HG03139 (cell line): Measurements from ENCODE around the gene CXCR6.

ENCODE experiments used
- ATAC-seq: cut with Tn5 transposase; IDR thresholded peaks from one replicate; pipeline ENCODE4 v1.9.1; 2021; ENCODE audit not compliant: unreplicated experiment

The CXCR6 gene

DNA sequence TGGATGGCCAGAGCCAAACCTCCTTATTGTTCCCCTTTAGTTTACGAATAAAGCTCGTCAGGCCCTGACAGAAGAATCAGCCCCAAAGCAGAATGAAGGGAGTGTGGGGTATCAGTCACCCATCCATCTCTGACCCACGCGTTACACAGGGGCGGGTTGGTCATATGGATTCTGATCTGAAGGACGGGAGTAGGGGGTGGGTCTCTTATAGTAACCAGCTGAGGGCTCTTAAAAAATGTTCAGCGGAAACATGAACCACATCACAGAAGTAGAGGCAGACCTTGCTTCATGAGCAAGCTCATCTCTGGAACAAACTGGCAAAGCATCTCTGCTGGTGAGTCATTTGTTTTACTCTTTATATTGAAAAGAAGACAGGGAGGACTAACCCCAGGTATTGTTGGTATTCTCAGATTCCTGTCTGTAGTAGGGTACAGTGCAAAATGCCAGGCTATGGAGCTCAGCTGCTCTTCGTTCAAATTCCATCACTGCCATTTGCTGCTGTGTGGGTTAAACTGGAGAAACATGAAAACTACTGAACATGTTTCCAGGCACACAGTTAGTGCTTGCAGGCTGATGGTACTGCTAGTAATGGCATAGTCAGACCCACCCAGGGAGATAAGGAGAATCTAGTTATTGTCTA, at the start of gene CXCR6:
Gene CXCR6 (plus strand): TSS at position 258 of the 640 bp plus-strand sequence. CDS start 3,018 bp downstream, outside the sequence.
- no peak for ATAC-seq

DNA sequence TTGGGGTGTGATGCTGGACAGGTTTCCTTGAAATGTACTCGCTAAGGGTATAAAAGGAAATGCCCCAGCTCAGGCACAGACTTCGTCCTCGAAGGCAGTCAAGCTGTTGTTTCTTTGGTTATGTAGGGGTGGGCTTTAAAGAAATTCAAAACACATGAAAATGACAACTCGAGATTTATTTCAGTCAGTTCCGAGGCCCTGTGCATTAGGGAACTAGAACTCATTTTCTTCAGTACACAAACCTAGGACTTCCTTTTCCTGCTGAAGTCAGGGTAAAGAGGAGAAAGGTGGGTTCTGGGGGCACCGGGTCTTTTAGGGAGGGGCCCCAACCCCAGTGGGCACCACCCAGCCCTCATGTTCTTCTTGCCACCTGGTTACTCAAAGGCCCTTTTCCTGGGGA, 49.2 kb upstream of the CXCR6 start:
- ATAC-seq = no peak

DNA sequence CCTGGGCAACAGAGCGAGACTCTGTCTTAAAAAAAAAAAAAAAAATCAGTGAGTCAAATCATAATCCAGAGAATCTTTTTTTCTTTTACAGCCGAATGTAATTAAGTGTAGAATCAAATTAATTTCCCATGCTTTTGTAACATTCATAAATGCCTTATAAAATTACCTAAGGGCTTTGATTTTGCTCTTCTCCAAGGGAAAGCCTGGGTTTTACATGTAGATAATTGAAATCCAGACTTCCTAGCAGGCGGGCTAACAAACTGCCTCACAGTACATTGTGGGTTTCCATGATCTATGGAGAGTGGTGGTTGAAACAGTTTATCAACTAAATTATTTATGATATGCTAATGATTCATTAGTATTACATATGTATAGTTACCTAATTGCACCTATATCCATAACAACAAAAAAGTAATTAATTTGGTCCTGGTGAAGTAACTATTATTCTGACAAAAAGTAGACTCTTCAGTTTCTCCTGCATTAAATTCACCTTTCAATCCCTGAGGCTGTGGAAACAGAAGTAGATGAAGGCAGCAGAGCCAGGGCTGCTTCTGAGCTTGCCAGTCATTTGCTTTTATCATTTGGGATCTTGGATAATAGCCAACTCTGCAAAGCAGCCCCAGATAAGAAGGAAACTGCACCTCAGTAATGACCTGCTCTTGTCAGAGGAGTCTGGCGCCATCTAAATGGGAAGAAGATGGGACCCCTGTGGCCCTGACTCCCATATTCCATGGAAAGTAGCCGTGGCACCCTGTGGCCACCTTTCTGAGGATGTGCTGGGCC, 47.4 kb upstream of the CXCR6 start:
- no peak for ATAC-seq

DNA sequence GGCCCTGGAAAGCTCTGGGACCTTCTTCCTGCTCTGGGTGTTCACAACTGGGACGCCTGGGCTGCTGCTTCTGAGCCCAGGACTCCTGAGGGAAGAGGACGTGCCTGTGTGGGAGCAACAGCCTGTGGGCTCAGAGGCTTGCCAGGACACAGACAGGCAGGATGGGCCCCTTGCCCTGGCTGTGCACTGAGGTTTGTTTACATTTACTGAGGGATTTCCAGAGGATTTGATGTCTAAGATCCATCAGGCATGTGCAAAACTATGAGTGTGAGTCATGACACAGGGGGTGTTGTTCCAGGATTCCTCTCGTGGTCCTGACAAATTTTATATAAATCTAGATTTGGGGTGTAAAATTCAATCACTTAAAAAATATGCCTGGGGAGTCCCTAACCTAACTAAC, 46.3 kb upstream of the CXCR6 start:
- no peak for ATAC-seq

DNA sequence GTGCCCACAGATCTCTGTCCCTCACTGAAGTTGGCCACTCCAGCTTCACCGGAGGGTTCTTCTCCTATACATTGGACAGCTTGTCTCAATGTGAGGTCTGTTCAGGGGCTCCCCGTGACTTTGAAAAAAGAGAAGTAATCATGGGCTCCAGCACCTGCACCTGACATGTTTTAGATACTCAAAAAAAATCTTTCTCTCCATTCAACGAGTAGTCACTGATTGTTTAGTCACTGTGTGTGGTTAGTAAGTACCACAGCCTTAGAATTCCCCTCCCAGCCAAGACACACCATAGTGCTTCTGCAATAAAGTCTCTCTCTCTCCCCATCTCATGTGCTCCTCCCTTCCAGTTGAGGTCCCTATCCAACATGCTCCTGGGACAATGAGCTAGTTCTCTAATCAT, 38.3 kb upstream of the CXCR6 start:
- no peak for ATAC-seq

DNA sequence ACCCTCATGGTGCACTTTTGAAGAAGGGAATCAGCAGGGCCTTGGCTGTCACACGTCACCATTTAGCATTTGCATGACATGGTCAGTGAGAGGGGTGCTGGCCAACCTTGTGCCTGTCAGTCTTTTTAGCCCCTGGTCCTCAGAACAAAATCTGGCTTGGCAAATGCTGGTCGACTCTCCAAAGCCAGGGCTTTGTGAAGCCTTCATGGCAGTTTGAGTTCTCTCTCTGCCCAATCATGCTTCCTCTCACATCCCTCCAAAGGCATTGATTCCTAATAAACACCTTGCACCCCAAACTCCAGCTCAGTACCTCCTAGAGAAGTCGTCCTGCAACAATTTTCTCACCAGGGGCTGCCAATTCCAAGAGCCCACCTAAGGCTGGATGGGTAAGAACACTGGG, 37.5 kb upstream of the CXCR6 start:
- no peak for ATAC-seq

DNA sequence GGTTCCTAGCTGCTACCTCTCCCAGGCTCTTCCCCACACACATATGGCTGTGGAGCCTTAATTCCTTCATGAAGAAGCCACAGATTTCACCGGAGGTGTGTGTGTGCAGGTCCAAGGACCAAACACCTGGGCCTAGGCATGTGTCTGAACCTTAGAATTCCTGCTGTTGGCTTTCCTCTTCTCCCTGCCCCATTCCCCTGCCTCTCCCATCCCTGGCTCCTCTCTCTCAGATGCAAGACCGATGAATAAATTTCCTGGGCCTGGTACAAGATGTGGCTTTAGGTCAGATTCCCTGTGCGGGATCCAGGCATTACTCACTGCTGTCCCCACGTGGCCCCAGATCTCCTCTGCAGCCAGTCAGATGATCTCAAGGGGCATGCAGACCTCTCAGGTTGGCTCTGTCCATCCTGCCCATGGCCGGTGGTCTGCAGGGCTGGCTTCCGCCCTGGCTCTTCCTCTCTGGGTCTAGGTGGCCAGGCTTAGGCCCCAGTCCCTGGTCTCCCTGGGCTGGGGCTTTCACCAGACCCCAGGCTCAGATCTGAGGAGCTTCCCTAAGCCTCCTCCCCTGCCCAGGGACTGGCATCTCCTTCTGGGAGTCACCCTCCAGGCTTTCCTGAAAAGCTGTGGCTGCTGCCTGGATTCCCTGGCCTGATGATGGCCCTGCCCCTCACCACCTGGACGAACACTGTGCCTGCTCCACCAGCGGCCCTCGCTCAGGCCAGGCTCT, 36.4 kb upstream of the CXCR6 start:
- ATAC-seq = no peak

DNA sequence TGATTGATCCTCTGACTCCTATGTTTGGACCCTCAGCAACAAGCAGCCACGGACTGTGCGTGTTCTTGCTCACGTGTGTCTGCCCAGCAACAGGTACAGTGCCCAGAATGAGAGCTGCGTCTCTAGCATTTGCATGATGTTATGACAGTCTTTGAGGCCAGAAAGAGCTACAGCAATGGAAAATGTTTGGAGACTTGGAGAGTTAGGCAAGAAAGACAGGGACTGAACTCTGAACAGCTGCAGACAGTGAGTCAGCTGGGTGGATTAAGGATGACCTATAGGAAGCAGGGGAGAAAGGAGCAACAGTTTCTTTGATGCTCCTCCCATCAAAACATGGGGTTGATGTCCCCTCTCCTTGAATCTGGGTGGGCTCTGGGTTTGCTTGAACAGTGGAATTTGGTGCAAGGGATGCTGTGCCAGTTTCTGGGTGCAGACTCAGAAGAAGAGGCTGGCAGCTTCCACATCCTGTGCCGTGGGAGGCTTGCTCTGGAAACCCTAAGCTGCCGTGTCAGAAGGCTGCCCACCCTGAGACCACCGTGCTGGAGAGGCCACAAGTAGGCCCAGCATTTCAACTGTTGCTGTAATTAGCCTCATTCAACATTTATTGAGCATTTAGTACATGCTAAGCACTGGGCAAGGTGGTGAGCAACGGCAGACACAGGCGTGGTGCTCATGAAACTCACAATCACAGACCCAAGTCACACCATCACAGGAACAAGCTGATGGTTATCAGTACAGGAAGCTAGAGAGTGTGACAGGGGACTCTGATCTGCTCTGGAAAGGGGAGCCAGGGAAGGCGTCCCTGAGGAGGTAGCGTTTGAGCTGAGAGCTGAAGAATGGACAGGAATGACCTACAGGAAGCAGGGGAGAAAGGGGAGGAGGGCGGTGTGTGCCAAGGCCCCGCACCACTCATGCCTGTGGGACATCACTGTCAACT, 35.2 kb upstream of the CXCR6 start:
- ATAC-seq = no peak

DNA sequence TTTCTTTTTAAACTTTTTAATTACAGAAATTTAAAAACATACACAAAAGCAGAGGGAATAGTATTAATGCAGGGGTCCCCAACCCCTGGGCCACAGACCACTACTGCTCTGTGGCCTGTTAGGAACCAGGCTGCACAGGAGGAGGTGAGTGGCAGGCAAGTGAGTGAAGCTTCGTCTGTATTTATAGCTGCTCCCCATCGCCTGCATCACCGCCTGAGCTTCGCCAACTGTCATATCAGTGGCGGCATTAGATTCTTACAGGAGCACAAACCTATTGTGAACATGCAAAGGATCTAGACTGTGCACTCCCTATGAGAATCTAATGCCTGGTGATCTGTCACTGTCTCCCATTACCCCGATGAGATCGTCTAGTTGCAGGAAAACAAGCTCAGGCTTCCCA, 34.5 kb upstream of the CXCR6 start:
- no peak for ATAC-seq

DNA sequence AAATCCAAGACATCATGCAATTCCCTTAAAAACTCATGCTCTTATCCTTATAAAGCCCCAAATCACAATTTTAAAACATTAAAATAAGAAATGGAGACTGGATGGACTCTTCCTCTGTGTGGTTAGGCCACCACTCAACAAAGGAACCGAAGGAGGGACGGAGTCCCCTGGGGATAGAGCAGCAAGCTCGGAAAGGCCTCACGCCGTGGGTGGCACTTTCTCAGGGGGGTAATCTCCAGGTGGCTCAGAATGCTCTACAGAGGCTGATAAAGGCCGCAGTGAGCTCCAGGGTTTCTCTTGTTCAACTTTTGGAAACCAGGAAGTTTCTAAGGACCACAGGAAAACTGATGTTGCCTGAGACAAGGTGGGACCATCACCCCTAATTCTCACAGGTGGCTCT, 33.7 kb upstream of the CXCR6 start:
- ATAC-seq = no peak

DNA sequence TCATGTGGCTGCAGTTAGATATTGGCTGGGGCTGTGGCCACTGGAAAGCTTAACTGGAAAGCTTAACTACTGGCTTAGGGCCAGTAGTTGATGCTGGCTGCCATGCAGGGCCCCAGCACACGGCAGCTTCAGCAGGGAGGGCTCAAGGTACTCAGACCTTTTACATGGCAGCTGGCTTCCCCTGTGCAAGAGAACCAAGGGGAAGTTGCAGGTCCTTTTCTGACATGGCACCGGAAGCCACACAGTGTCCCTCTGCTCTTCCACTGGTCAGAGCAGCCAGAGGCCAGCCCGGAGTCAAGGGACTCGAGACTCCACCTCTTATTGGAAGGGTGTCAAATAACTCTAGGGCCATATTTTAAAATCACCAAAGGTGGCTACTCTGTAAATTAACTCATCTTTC, 32.4 kb upstream of the CXCR6 start:
- ATAC-seq = no peak

DNA sequence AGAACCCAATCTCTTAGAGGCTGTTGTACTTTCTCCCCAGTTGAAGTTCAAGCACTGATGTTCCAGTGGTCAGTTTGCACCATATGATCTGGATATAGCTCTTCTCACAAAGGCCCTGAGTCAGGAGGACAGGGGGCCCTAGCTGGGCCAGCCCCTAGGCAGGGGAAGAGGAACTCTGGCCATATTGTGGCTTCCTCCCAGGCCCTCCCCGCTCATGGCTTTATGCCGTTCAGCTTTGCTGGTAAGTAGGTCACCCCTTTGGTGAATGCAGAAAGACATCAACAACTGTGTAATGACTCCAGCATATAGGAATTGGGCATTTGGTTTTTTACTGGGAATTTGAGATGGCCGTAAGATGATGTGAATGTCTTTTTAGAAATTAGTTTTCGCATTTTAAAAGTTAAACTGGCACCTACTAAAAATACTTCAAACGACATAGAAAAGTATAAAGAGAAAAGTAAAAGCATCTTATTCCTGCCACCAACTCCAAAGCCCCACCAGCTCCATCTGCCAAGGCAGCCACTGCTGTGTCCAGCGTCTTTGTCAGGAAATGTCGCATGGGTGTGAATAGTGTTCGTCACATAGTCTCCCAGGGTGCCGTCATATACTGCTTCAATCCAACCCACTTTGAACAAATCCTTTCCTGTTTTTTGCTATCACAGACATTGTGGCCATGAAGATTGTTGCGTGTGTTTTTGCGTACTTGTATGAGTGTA, 31.6 kb upstream of the CXCR6 start:
- ATAC-seq = no peak

DNA sequence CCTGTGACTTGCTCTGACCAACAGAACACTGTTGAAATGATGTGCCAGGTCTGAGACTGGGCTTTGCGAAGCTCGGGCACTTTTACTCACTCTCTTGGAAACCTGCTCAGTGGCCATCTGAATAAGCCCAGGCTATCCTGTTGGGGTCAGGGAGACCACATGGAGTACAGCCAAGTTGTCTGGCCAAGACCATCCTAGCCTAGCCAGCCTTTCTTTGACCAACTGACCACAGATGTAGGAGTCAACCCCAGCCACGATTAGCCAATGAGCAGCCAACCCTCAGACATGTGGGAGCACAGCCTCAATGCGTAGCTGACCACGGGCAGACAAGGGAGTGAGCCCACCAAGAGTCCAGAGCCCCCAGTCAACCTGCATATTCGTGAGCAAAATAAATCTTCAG, 30.8 kb upstream of the CXCR6 start:
- no peak for ATAC-seq

DNA sequence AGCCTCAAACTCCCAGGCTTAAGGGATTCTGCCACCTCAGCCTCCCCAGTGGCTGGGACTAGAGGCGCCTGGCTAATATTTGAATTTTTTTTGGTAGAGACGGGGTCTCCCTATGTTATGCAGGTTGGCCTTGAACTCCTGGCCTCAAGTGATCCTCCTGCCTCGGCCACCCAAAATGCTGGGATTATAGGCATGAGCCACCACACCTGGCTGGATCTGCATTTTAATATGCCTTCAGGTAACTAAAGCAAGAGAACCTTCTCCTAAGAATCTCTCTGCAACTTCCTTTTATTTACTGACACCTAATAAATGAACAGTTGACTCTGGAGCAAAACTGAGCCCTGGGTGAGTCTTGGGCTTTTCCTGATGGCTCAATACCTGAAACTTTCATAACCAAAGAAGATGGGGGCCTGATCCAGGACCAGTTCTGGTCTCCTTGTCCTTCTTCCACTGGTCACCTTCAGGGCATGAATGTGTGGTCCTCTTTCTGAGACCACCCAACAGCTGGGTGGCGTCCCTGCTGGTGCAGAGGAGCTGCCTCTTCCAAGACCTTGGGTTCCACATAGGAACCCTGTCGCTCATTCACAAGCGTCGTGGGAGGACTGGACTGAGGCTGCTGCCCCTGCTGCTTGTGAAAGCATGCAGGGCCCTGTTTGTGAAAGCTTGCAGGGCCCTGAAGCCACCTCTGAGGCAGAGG, 28.8 kb upstream of the CXCR6 start:
- ATAC-seq = no peak

DNA sequence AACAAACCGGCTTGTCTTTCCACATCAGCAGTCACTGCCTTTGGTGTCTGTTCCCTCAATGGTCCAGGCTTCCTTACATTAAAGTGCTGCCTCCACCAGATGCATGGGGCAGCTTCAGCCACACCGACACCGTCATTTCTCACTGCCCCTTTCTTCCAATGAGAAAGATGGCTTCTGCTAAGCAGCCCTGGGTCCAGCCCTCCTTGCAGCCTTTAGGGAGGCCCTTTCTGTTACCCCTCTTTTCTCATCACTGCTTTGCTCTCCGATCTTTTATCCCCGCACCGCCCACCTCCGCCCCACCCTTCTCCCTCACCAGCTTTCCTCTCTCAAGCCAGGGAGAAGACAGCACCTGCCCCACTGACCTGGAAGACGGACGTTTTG, 28.2 kb upstream of the CXCR6 start:
- no peak for ATAC-seq

DNA sequence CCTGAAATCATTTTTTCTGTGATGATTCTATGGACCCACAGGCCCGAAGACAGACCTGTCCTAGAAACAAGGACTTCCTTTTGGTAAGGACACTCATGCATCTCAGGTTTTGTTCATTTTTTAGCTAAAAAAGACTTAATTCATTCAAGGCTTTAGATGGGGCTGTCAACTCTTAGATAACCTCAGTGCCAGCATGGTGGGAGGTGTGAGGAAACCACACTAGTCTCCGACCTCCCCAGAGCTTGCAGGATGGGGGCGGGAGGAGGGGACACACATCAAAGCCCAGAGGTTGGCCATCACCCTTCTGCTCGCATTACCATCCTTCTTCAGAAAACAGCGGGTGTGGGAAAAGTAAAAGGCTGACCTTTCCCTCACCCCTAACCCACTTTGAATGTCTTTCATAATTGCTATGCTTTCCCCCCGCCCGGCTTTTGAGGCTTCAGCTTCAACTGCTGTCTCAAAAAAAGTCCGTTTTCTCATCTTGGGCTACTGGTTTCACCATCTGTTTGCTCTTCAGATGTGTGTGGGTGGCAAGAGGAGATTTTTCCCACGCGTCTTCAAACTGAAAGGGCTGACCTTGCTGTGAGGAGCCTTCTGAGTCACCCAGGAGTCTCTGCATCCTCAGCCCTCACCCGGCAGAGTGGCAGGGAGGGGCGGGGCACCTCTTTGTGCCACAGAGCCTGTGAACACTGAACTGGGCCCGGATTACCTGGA, 27.6 kb upstream of the CXCR6 start:
- ATAC-seq = peak; percentile 79

DNA sequence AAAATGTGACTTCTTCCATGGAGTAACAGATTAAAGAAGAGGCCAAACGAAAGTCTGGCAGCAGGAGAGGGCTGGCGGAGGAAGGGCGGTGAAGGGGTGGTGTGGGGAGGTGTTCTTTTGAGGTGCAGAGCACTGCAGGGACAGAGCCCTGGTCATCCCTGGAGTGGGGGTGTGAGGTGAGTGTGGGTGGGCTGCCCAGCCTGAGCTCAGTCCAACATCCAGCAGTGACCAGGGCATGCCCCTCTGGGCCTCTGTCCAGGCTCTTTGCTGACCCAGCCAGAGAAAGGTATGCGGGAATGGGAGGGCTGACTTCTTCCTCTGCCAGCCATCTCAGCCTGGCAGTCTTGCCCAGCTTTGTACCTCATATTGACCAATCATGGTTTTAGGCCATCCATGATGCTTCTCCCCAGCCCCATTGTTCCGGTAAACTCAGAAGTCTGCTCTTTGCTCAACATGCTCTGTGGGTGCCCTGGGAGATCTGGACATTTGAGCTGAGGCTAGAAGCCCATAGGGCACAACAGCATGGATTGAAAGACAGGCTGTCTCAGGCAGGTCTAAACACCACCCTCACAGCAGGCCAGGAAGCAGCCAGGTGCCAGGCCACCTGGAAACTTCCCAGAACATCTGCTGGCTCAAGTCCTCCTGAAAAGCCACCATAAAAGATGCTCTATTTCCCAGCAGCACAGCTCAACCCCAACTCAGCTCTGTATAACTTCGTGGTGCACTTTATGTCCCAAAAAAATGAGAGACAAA, 25.9 kb upstream of the CXCR6 start:
- no peak for ATAC-seq
